Keratinocyte (primary cell): ENCODE data around the gene SORBS1. TPM values are rescaled to one million over a fixed set of nuclear protein-coding genes. Genes with fewer than 3 reads are reported as not detected.

Experiments used
- DNase-seq: peaks from one replicate; pipeline ENCODE4 v3.0.0-alpha.2; 2011; ENCODE audit warnings: low read depth, missing footprints, low spot score
- FAIRE-seq: peaks from 2 replicates; lab custom pipeline; 2011; peaks lifted over from hg19 to GRCh38; lab: Jason Lieb, UNC
- H2AFZ ChIP-seq: 2 replicates; pipeline ENCODE4 v1.6.0; 2012; ENCODE audit warnings: low read length, control low read depth, inconsistent platforms; ENCODE audit not compliant: control insufficient read depth
- H3K27ac ChIP-seq: 2 replicates; pipeline ENCODE4 v1.5.1; 2011; ENCODE audit warnings: low read length; ENCODE audit not compliant: control insufficient read depth, insufficient read depth
- H3K27me3 ChIP-seq: 3 replicates; pipeline ENCODE4 v1.6.0; 2011; ENCODE audit warnings: low read length; ENCODE audit not compliant: control insufficient read depth, insufficient read depth; ENCODE audit errors: extremely low read depth
- H3K36me3 ChIP-seq, 2 experiments: 2 replicates in 1 of 2; 3 replicates in 1 of 2; pipeline ENCODE4 v1.5.1; 2011; ENCODE audit warnings: low read length in 2 of 2, mild to moderate bottlenecking in 1 of 2; ENCODE audit not compliant: control insufficient read depth in 2 of 2, insufficient read depth in 2 of 2; ENCODE audit errors: extremely low read depth in 1 of 2
- H3K4me1 ChIP-seq: 3 replicates; pipeline ENCODE4 v1.5.1; 2011; ENCODE audit warnings: low read length; ENCODE audit not compliant: control insufficient read depth, insufficient read depth; ENCODE audit errors: extremely low read depth
- H3K4me2 ChIP-seq: 3 replicates; pipeline ENCODE4 v1.6.0; 2011; ENCODE audit warnings: low read depth, low read length; ENCODE audit not compliant: control insufficient read depth, insufficient read depth; ENCODE audit errors: extremely low read depth
- H3K4me3 ChIP-seq, 3 experiments: fragments of 200-600 bp in 1 of 3; sonication (generic) in 1 of 3; 2 replicates in 2 of 3; 3 replicates in 1 of 3; pipeline ENCODE4 v1.5.1; 2011 to 2016; ENCODE audit warnings: low read length in 3 of 3, mild to moderate bottlenecking in 3 of 3, control low read depth in 2 of 3, inconsistent platforms in 1 of 3, low read depth in 1 of 3, mixed read lengths in 1 of 3, mixed run types in 1 of 3, moderate library complexity in 1 of 3; ENCODE audit not compliant: control insufficient read depth in 2 of 3, insufficient read depth in 2 of 3; ENCODE audit errors: extremely low read depth in 1 of 3
- H3K79me2 ChIP-seq: 2 replicates; pipeline ENCODE4 v1.6.0; 2012; ENCODE audit warnings: low read length; ENCODE audit not compliant: control insufficient read depth, insufficient read depth
- H3K9ac ChIP-seq: 3 replicates; pipeline ENCODE4 v1.6.0; 2011; ENCODE audit warnings: low read length; ENCODE audit not compliant: control insufficient read depth, insufficient read depth; ENCODE audit errors: extremely low read depth
- H3K9me1 ChIP-seq: 3 replicates; pipeline ENCODE4 v1.6.0; 2011; ENCODE audit warnings: low read length; ENCODE audit not compliant: control insufficient read depth, insufficient read depth; ENCODE audit errors: extremely low read depth
- H3K9me3 ChIP-seq: 2 replicates; pipeline ENCODE4 v1.5.1; 2012; ENCODE audit warnings: low read depth, low read length; ENCODE audit not compliant: control insufficient read depth
- H4K20me1 ChIP-seq: 3 replicates; pipeline ENCODE4 v1.6.0; 2011; ENCODE audit warnings: low read length; ENCODE audit not compliant: control insufficient read depth, insufficient read depth; ENCODE audit errors: extremely low read depth
- EZH2 ChIP-seq: IDR thresholded peaks from one replicate; pipeline ENCODE4 v1.6.1; 2012; ENCODE audit warnings: inconsistent platforms, mild to moderate bottlenecking, low read length, moderate library complexity
- dilution Hi-C: fragments of 300-500 bp; cut with MboI; formaldehyde crosslinking; loops from one replicate; pipeline ENCODE4 v1.7.0; 2020; ENCODE audit warnings: low sequenced_read_pairs; ENCODE audit not compliant: extremely low pct_ligation_motif_present
- polyA plus RNA-seq, 5 experiments: library from polyadenylated mRNA; depleted of rRNA in 3 of 5; stranded (reverse) in 3 of 5; stranded (forward) in 1 of 5; unstranded in 1 of 5; fragments of >200 nt; gene quantifications; 1 replicate in 1 of 5; 2 replicates in 3 of 5; 3 replicates in 1 of 5; pipeline versions ENCODE4 v1.2.1 to v1.2.3, GENCODE V29; 2011 to 2012; ENCODE audit warnings: missing spikeins in 2 of 5, low read depth in 1 of 5, low replicate concordance in 1 of 5
- TF ChIP-seq, protein P1 (sequence below), 3 experiments: IDR thresholded peaks in 1 of 3; conservative IDR thresholded peaks in 1 of 3; optimal IDR thresholded peaks in 1 of 3; 2 replicates in 2 of 3; 3 replicates in 1 of 3; pipeline versions ENCODE3 to v1.5.1; 2011; ENCODE audit warnings: low read length in 3 of 3, mild to moderate bottlenecking in 3 of 3, moderate library complexity in 2 of 3, control low read depth in 1 of 3, inconsistent platforms in 1 of 3; ENCODE audit not compliant: insufficient read depth in 2 of 3; ENCODE audit errors: extremely low read depth in 1 of 3

SORBS1 gene
- polyA plus RNA-seq, 1 donor (not counting 4 experiments of a cell fraction or from before 2014, with no cell fraction given): 0.42 TPM

- H2AFZ ChIP-seq: peak overlapping the region; percentile 53
- no peaks in the 10 kb centered on the region for H3K9me3 ChIP-seq
- H4K20me1 ChIP-seq: no peaks in the 10 kb centered on the region
- FAIRE-seq (peak; percentile 99), DNase-seq (peak; percentile 95)
- H3K27ac ChIP-seq: peak overlapping the region; percentile 43
- no peaks in the 10 kb centered on the region for H3K9me1 ChIP-seq
- dilution Hi-C loops: loop anchor here (25.0 kb wide), 1 partner anchor 183 kb away; no protein-coding TSS in a partner anchor
- no peaks in the 10 kb centered on the region for H3K79me2 ChIP-seq
- H3K27me3 ChIP-seq: no peaks in the 10 kb centered on the region
- H3K36me3 ChIP-seq: no peaks in the 10 kb centered on the region
- no peak overlapping the region for H3K4me3 ChIP-seq
- peaks cover 11% of the 10 kb centered on the region for H3K4me1 ChIP-seq
- peak overlapping the region; percentile 11 for H3K9ac ChIP-seq
- peak overlapping the region; percentile 52 for H3K4me2 ChIP-seq
- TF ChIP-seq, protein P1, sequence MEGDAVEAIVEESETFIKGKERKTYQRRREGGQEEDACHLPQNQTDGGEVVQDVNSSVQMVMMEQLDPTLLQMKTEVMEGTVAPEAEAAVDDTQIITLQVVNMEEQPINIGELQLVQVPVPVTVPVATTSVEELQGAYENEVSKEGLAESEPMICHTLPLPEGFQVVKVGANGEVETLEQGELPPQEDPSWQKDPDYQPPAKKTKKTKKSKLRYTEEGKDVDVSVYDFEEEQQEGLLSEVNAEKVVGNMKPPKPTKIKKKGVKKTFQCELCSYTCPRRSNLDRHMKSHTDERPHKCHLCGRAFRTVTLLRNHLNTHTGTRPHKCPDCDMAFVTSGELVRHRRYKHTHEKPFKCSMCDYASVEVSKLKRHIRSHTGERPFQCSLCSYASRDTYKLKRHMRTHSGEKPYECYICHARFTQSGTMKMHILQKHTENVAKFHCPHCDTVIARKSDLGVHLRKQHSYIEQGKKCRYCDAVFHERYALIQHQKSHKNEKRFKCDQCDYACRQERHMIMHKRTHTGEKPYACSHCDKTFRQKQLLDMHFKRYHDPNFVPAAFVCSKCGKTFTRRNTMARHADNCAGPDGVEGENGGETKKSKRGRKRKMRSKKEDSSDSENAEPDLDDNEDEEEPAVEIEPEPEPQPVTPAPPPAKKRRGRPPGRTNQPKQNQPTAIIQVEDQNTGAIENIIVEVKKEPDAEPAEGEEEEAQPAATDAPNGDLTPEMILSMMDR (optimal IDR thresholded peaks at IDR 0.05 in 1 of 3, IDR thresholded peaks at IDR 0.05 in 1 of 3, conservative IDR thresholded peaks at IDR 0.05 in 1 of 3; ENCODE audit: extremely low read depth in 1 of 3, insufficient read depth in 2 of 3, low read length in 3 of 3): no peak
- no peak for TF ChIP-seq EZH2
These were observed 131.5 kb downstream of the SORBS1 start for GRCh38 chr10:95429639-95430038.

- no peak overlapping the region for H3K4me3 ChIP-seq
- no peaks in the 10 kb centered on the region for H3K79me2 ChIP-seq
- no peak overlapping the region for H3K4me2 ChIP-seq
- dilution Hi-C loops: loop anchor here (25.0 kb wide), 1 partner anchor 184 kb away; no protein-coding TSS in a partner anchor
- no peaks in the 10 kb centered on the region for H4K20me1 ChIP-seq
- H3K9me3 ChIP-seq: no peaks in the 10 kb centered on the region
- H3K27ac ChIP-seq: no peak overlapping the region
- H3K4me1 ChIP-seq: peaks cover 11% of the 10 kb centered on the region
- H3K9ac ChIP-seq: no peak overlapping the region
- DNase-seq (no peak), FAIRE-seq (no peak)
- H3K36me3 ChIP-seq: no peaks in the 10 kb centered on the region
- no peak for TF ChIP-seq EZH2
- TF ChIP-seq, protein P1 (optimal IDR thresholded peaks at IDR 0.05 in 1 of 3, IDR thresholded peaks at IDR 0.05 in 1 of 3, conservative IDR thresholded peaks at IDR 0.05 in 1 of 3; ENCODE audit: extremely low read depth in 1 of 3, insufficient read depth in 2 of 3, low read length in 3 of 3): no peak
- H2AFZ ChIP-seq: no peak overlapping the region
- H3K9me1 ChIP-seq: no peaks in the 10 kb centered on the region
- no peaks in the 10 kb centered on the region for H3K27me3 ChIP-seq
These were observed 132.5 kb downstream of the SORBS1 start for GRCh38 chr10:95428701-95429100.
